Naive thymus-derived CD4-positive, alpha-beta T cell (primary cell): Measurements from ENCODE around the gene SYTL3. TPM values are rescaled to one million over a fixed set of nuclear protein-coding genes. Genes with fewer than 3 reads are reported as not detected.
"Not testable (repeated sequence)": the region's sequence is repeated elsewhere in the genome, so short reads cannot be mapped to it uniquely, and the experiment has no call there.

Experiments used
- ATAC-seq: fragments of 150-1000 bp; cut with Tn5 transposase; 2 replicates; pipeline ENCODE4 v1.10.0; 2021; ENCODE audit warnings: mild to moderate bottlenecking, moderate library complexity
- CTCF ChIA-PET: fragments of 350-600 bp; sonication (Branson Sonifier 250); formaldehyde crosslinking; loops from one replicate; lab custom pipeline; 2021; ENCODE audit warnings: antibody characterized with exemption; lab: Charles Lee
- POLR2A ChIA-PET: fragments of 350-600 bp; sonication (Branson Sonifier 250); formaldehyde crosslinking; loops from one replicate; lab custom pipeline; 2021; ENCODE audit warnings: antibody characterized with exemption, inconsistent platforms; lab: Charles Lee
- DNase-seq, 9 donors: peaks; one replicate each; pipeline versions ENCODE4 v3.0.0 to v3.0.0-alpha.2; 2020 to 2022; ENCODE audit warnings: mixed read lengths in 1 of 9
- H3K27ac ChIP-seq: one replicate; pipeline ENCODE4 v1.7.0; 2013; ENCODE audit warnings: mild to moderate bottlenecking, low read depth, low read length, moderate library complexity
- H3K27me3 ChIP-seq, 2 donors: one replicate each; pipeline ENCODE4 v1.7.0; 2013; ENCODE audit warnings: low read length in 2 of 2, mild to moderate bottlenecking in 2 of 2, moderate library complexity in 2 of 2; ENCODE audit not compliant: control insufficient read depth in 2 of 2, insufficient read depth in 2 of 2
- H3K36me3 ChIP-seq, 3 experiments: 1 replicate in 2 of 3; 2 replicates in 1 of 3; pipeline ENCODE4 v1.7.0; 2013; ENCODE audit warnings: low read length in 3 of 3, mild to moderate bottlenecking in 3 of 3, moderate library complexity in 1 of 3; ENCODE audit not compliant: insufficient read depth in 3 of 3, control insufficient read depth in 2 of 3
- H3K4me1 ChIP-seq, 2 donors: one replicate each; pipeline ENCODE4 v1.7.0; 2013; ENCODE audit warnings: low read length in 2 of 2, mild to moderate bottlenecking in 2 of 2, moderate library complexity in 1 of 2; ENCODE audit not compliant: control insufficient read depth in 2 of 2, insufficient read depth in 2 of 2
- H3K4me3 ChIP-seq: 2 replicates; pipeline ENCODE4 v1.7.0; 2013; ENCODE audit warnings: mild to moderate bottlenecking, low read length
- H3K9me3 ChIP-seq, 3 experiments: 1 replicate in 2 of 3; 2 replicates in 1 of 3; pipeline ENCODE4 v1.7.0; 2013; ENCODE audit warnings: low read length in 3 of 3; ENCODE audit not compliant: control insufficient read depth in 2 of 3
- H3K27ac Mint-ChIP-seq, 9 donors: one replicate each; pipeline ENCODE4 v1.8.0; 2020 to 2022; ENCODE audit warnings: mixed read lengths in 9 of 9, mild to moderate bottlenecking in 8 of 9, moderate library complexity in 5 of 9, inconsistent platforms in 2 of 9
- H3K27me3 Mint-ChIP-seq, 5 donors: one replicate each; pipeline ENCODE4 v1.8.0; 2021 to 2022; ENCODE audit warnings: mixed read lengths in 5 of 5, mild to moderate bottlenecking in 1 of 5
- H3K36me3 Mint-ChIP-seq, 5 donors: one replicate each; pipeline ENCODE4 v1.8.0; 2020 to 2022; ENCODE audit warnings: mixed read lengths in 5 of 5, mild to moderate bottlenecking in 3 of 5, inconsistent platforms in 1 of 5
- H3K4me1 Mint-ChIP-seq, 7 donors: one replicate each; pipeline ENCODE4 v1.8.0; 2020 to 2022; ENCODE audit warnings: mixed read lengths in 7 of 7, mild to moderate bottlenecking in 3 of 7, inconsistent platforms in 1 of 7
- H3K4me3 Mint-ChIP-seq, 10 donors: one replicate each; pipeline ENCODE4 v1.8.0; 2020 to 2022; ENCODE audit warnings: mild to moderate bottlenecking in 10 of 10, mixed read lengths in 10 of 10, moderate library complexity in 6 of 10, inconsistent platforms in 2 of 10
- H3K9me3 Mint-ChIP-seq, 11 donors: one replicate each; pipeline ENCODE4 v1.8.0; 2020 to 2022; ENCODE audit warnings: mixed read lengths in 11 of 11, mild to moderate bottlenecking in 4 of 11, inconsistent platforms in 1 of 11, moderate library complexity in 1 of 11
- intact Hi-C, 2 donors: fragments of 100-400 bp; cut with micrococcal nuclease; formaldehyde crosslinking; loops; one replicate each; pipeline ENCODE4 v1.15.1; 2023
- polyA plus RNA-seq, 2 donors: library from polyadenylated mRNA; unstranded; fragments of 300-500 nt; fragmentation: Illumina TruSeq; gene quantifications; one replicate each; pipeline ENCODE4 v1.2.3, GENCODE V29; 2021
- total RNA-seq, 6 experiments: library from RNA in 5 of 6; stranded (reverse) in 5 of 6; gene quantifications; 1 replicate in 5 of 6; 2 replicates in 1 of 6; pipeline ENCODE4 v1.2.3 and lab custom pipeline; 2021 to 2026

Gene SYTL3
- total and polyA plus RNA-seq, 7 experiments from 2014 or later, result 13.4 to 67.0 (median 29.5) TPM

DNA sequence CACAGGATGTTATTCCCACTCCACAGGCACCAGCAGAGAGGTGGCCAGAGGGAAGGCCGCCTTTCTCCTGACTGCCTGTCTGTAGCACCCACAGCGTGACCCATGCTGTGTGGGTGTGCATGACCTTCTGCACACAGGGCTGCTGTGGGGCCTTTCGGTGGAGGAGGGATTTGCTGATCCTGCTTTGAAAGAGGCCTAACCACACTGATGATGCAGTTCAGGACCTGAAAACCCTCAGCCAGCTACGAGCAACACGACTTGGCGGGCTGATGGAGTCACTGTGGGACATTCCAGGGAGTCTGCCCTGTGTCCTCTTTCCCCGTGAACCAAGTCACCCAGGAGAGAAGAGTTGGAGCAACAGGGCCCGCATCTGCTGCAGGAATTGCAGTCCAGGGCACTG is 49.1 kb downstream of the SYTL3 start:
- no peak overlapping the region for H3K4me3 ChIP-seq
- H3K9me3 ChIP-seq, result no peaks in the 10 kb centered on the region
- no peak for ATAC-seq
- CTCF ChIA-PET, result interaction anchor here (0.6 kb wide), 1 partner anchor 274 kb away, joined by 3 read pairs; no protein-coding TSS in a partner anchor
- peaks cover 0 to 1% of the 10 kb centered on the region in 2 donors for H3K4me1 ChIP-seq
- no peaks in the 10 kb centered on the region for H3K9me3 Mint-ChIP-seq
- no peaks in the 10 kb centered on the region for H3K27me3 ChIP-seq
- intact Hi-C loops, result no loop called here
- H3K36me3 Mint-ChIP-seq, result peaks cover 5 to 23% (median 13%) of the 10 kb centered on the region in 5 donors
- no peak for DNase-seq
- H3K27ac ChIP-seq, result no peak overlapping the region
- H3K4me3 Mint-ChIP-seq, result no peak overlapping the region
- peaks cover 0 to 12% (median 0%) of the 10 kb centered on the region in 3 experiments for H3K36me3 ChIP-seq
- H3K4me1 Mint-ChIP-seq, result peaks cover 7 to 20% (median 11%) of the 10 kb centered on the region in 7 donors
- POLR2A ChIA-PET, result no interaction called here
- H3K27ac Mint-ChIP-seq, result no peak overlapping the region
- H3K27me3 Mint-ChIP-seq, result no peaks in the 10 kb centered on the region

DNA sequence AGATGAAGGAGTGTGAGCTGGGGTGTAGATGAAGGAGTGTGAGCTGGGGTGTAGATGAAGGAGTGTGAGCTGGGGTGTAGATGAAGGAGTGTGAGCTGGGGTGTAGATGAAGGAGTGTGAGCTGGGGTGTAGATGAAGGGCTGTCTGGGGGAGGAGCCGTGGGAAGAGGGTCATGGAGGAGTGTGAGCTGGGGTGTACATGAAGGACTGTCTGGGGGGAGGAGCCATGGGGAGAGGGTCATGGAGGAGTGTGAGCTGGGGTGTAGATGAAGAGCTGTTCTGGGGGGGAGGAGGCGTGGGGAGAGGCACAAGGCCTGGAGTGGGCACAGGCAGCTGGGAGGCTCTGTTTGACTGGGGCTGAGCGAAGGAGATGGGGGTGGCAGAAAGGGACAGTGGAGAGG is 51.4 kb downstream of the SYTL3 start:
- ATAC-seq, H3K36me3 ChIP-seq, H3K4me1 ChIP-seq, H3K27me3 ChIP-seq, H3K9me3 Mint-ChIP-seq, H3K4me3 Mint-ChIP-seq, H3K4me3 ChIP-seq, H3K27me3 Mint-ChIP-seq, DNase-seq, H3K27ac ChIP-seq, H3K9me3 ChIP-seq: not testable (repeated sequence)
- Mint-ChIP-seq H3K36me3 (peaks cover 0 to 18% (median 4%) of the 10 kb centered on the region in 5 donors), H3K4me1 (peaks cover 7 to 25% (median 17%) of the 10 kb centered on the region in 7 donors), H3K27ac (peak overlapping the region in 4 of 9 donors; percentile 3 to 66 (median 32))
- CTCF ChIA-PET, result interaction anchor here (0.6 to 4.9 kb wide), 4 partner anchors 10 to 272 kb away, joined by 3 to 69 read pairs (median 6); no protein-coding TSS in a partner anchor
- POLR2A ChIA-PET, result interaction anchor here (0.6 to 0.7 kb wide), 2 partner anchors 138 to 487 kb away, joined by 3 to 5 read pairs; no protein-coding TSS in a partner anchor
- intact Hi-C loops, result loop anchor here in 1 of 2 donors (10.0 kb wide), 1 partner anchor 404 kb away; no protein-coding TSS in a partner anchor

DNA sequence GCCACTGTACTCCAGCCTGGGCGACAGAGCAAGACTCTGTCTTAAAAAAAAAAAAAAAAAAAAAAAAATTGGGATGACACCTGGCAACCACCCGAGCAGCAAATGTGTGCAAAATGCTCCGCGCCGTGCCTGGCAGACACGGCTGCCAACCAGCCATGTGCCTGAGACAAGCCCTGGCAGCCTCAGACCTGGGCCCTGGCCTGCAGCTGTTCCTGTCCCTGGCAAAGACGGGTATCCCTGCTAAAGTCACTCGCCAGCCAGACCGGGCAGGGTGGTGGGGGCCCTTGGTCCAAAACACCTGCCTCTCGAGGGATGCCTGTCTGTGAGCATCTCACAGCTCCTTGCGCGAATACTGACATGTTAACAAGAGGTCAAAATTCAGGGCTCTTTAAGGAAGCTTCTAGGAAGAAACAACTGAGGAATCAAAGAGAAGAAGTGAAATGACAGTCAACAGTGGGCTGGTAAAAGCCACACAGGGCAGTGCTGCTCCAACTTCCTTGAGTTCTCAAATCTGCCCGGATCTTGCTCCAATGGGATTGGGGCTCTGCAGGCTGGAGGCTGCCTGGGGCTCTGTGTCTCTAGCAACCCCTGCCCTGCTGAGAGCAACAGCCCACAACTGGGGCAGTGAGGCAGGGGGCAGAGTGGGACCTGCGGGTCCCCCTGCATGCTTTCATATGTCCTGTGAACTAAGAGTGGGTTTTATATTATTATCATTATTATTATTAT is 53.4 kb downstream of the SYTL3 start:
- H3K27me3 Mint-ChIP-seq, result no peaks in the 10 kb centered on the region
- intact Hi-C loops, result loop anchor here in 1 of 2 donors (10.0 kb wide), 1 partner anchor 402 kb away; no protein-coding TSS in a partner anchor
- Histone ChIP-seq H3K27me3 (no peaks in the 10 kb centered on the region), H3K27ac (no peak overlapping the region), H3K4me3 (no peak overlapping the region), H3K36me3 (peaks cover 0 to 15% (median 0%) of the 10 kb centered on the region in 3 experiments), H3K9me3 (no peaks in the 10 kb centered on the region), H3K4me1 (peaks cover 8 to 9% of the 10 kb centered on the region in 2 donors)
- H3K4me1 Mint-ChIP-seq, result peaks cover 7 to 27% (median 16%) of the 10 kb centered on the region in 7 donors
- DNase-seq, result no peak
- peak overlapping the region in 5 of 10 donors; percentile 16 to 68 (median 25) for H3K4me3 Mint-ChIP-seq
- ChIA-PET CTCF (interaction anchor here (0.5 to 4.9 kb wide), 14 partner anchors 15 to 984 kb away, joined by 3 to 69 read pairs (median 4); no protein-coding TSS in a partner anchor), POLR2A (interaction anchor here (0.6 kb wide), 1 partner anchor 269 kb away, joined by 3 read pairs; no protein-coding TSS in a partner anchor)
- peaks cover 3 to 14% (median 7%) of the 10 kb centered on the region in 5 donors for H3K36me3 Mint-ChIP-seq
- H3K27ac Mint-ChIP-seq, result peak overlapping the region in 5 of 9 donors; percentile 4 to 66 (median 32)
- no peak for ATAC-seq
- H3K9me3 Mint-ChIP-seq, result no peaks in the 10 kb centered on the region

DNA sequence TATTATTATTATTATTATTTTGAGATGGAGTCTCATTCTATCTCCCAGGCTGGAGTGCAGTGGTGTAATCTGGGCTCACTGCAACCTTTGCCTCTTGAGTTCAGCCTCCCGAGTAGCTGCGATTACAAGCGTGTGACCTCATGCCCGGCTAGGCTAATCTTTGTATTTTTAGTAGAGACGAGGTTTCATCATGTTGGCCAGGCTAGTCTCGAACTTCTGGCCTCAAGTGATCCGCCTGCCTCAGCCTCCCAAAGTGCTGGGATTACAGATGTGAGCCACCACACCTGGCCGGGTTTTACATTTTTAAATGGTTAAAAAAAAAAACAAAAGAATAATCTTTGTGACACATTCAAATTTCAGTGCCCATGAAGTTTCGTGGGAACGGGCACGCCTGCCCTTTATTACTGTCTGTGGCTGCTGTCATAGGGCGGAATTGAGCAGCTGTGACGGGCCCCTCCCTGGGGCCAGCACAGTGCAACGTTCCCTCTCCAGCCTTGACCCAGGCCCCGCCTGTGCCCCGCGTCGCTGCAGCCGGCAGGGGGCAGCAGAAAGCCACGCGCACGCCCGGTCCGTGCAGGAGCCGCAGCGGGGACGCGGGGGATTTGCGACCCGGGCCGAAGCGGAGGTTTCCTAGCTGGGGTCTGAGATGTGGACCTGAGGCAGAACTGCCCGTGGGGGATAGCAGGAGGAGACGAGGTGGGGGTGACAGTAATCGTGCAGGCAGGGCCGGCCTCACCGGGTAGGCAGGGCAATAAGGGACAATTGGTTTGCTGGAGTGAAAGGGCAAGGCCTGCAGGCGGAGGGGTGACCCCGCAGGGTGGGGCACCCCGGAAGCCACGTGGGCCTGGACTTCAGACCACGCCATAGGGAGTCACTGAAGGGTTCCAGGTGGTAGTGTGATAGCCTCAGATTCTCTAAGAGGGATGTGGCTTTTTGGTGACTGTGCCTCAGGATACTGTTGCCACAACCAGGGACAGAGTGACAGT is 54.3 kb downstream of the SYTL3 start:
- H3K27ac ChIP-seq, result peak overlapping the region; percentile 35
- H3K27me3 ChIP-seq, result no peaks in the 10 kb centered on the region
- ChIA-PET CTCF (interaction anchor here (0.6 to 4.9 kb wide), 13 partner anchors 14 to 1885 kb away, joined by 3 to 69 read pairs (median 3); no protein-coding TSS in a partner anchor), POLR2A (interaction anchor here (0.5 kb wide), 1 partner anchor 468 kb away, joined by 3 read pairs; no protein-coding TSS in a partner anchor)
- no peaks in the 10 kb centered on the region for H3K9me3 Mint-ChIP-seq
- peak; percentile 98 for ATAC-seq
- H3K9me3 ChIP-seq, result no peaks in the 10 kb centered on the region
- peak; percentile 55 to 85 (median 74) for DNase-seq
- H3K4me3 Mint-ChIP-seq, result peak overlapping the region; percentile 73 to 90 (median 84)
- peaks cover 0 to 15% (median 0%) of the 10 kb centered on the region in 3 experiments for H3K36me3 ChIP-seq
- peaks cover 7 to 27% (median 15%) of the 10 kb centered on the region in 7 donors for H3K4me1 Mint-ChIP-seq
- no peaks in the 10 kb centered on the region for H3K27me3 Mint-ChIP-seq
- peaks cover 8 to 13% (median 11%) of the 10 kb centered on the region in 5 donors for H3K36me3 Mint-ChIP-seq
- peaks cover 8 to 9% of the 10 kb centered on the region in 2 donors for H3K4me1 ChIP-seq
- H3K27ac Mint-ChIP-seq, result peak overlapping the region in 8 of 9 donors; percentile 14 to 84 (median 64)
- intact Hi-C loops, result loop anchor here (1.0 to 10.0 kb wide), 9 partner anchors 85 to 431 kb away; no protein-coding TSS in a partner anchor
- H3K4me3 ChIP-seq, result peak overlapping the region; percentile 60

DNA sequence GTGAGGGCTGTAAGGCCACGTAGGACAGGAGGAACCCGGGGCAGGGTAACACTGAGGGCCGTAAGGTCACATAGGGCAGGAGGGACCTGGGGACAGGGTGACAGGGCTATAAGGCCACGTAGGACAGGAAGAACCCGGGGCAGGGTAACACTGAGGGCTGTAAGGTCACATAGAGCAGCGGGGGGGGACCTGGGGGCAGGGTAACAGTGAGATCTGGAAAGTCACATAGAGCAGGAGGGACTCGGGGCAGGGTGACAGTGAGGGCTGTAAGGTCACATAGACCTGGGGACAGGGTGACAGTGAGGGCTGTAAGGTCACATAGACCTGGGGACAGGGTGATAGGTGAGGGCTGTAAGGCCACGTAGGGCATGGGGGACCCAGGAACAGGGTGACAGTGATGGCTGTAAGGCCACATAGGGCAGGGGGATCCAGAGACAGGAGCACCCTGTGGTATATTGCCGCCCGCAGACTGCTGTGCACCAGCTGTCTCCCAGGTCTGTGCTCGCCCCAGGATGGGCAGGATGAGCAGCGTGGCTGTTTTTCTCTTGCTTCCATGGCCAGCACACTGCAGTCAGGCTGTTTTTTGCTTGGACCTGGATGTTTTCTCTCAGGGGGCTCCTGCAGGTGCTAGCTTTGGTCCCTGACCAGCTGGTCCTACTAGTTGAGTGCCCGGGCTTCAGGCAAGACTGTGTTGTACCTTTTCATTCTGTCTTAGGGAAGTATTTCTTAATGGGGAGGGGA is 55.7 kb downstream of the SYTL3 start:
- peaks cover 8 to 24% (median 22%) of the 10 kb centered on the region in 5 donors for H3K36me3 Mint-ChIP-seq
- POLR2A ChIA-PET, result no interaction called here
- peaks cover 4 to 26% (median 15%) of the 10 kb centered on the region in 7 donors for H3K4me1 Mint-ChIP-seq
- Histone ChIP-seq H3K4me3 (no peak overlapping the region), H3K4me1 (peaks cover 8 to 9% of the 10 kb centered on the region in 2 donors), H3K9me3 (no peaks in the 10 kb centered on the region), H3K27me3 (no peaks in the 10 kb centered on the region), H3K36me3 (peaks cover 0 to 13% (median 0%) of the 10 kb centered on the region in 3 experiments), H3K27ac (no peak overlapping the region)
- CTCF ChIA-PET, result interaction anchor here (0.7 to 2.8 kb wide), 5 partner anchors 11 to 553 kb away, joined by 3 to 13 read pairs (median 5); no protein-coding TSS in a partner anchor
- H3K4me3 Mint-ChIP-seq, result peak overlapping the region in 1 of 10 donors; percentile 29
- no peak for ATAC-seq
- no peak for DNase-seq
- intact Hi-C loops, result loop anchor here (2.0 to 10.0 kb wide), 3 partner anchors 83 to 429 kb away; no protein-coding TSS in a partner anchor
- no peaks in the 10 kb centered on the region for H3K27me3 Mint-ChIP-seq
- peak overlapping the region in 3 of 9 donors; percentile 32 to 57 (median 37) for H3K27ac Mint-ChIP-seq
- no peaks in the 10 kb centered on the region for H3K9me3 Mint-ChIP-seq
